Thyroid gland (tissue), 4 donors: Measurements from ENCODE around the gene NFAM1.

Source experiments
- POLR2A ChIP-seq, 2 donors: fragments of 450-650 bp; IDR thresholded peaks; one replicate each; pipeline ENCODE4 v1.6.1; 2017; ENCODE audit warnings: antibody characterized with exemption in 2 of 2, mild to moderate bottlenecking in 2 of 2, moderate library complexity in 1 of 2
- TF ChIP-seq, protein P1 (sequence below), 6 experiments: fragments of 200-600 bp in 3 of 6; fragments of 450-650 bp in 3 of 6; sonication (generic) in 3 of 6; IDR thresholded peaks; one replicate each; pipeline ENCODE4 v1.5.1; 2016 to 2019; ENCODE audit warnings: antibody characterized with exemption in 6 of 6, mild to moderate bottlenecking in 2 of 6, inconsistent platforms in 1 of 6, moderate library complexity in 1 of 6

DNA sequence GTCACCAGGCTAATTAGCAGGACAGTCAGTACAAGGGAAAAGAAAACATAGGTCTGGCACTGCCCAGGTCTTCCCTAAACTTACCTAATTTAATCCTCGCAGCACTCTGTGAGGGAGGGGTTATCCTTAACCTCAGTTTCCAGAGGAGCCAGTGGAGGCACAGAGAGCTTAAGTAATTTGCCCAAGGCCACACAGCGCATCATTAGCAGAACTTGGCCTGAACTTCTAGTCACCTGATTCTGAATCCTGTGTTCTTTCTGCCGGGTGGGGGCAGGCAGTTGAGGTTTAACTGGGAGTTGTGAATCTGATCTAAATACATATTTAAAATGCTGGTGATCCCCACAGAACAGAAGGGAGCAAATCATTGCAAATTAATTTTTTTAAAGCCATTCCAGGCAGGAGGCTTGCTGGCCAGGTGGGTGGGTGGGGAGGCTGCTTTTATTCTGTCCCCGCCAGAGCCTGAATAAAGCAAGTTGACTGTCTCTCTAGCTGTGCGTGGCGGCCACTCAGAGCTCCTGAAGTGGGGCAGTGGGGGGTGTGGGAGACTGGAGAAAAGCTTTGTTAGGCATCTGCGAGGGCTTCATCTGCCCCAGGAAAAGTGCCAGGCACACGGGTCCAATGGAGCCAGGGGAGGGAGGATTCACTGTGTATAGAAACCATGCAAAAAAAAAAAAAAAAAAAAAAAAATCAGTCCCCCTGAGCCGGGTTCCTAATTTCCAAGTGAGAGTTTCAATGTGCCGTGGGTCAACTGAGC lies 66.1 kb downstream of the NFAM1 start:
- TF ChIP-seq, protein P1, sequence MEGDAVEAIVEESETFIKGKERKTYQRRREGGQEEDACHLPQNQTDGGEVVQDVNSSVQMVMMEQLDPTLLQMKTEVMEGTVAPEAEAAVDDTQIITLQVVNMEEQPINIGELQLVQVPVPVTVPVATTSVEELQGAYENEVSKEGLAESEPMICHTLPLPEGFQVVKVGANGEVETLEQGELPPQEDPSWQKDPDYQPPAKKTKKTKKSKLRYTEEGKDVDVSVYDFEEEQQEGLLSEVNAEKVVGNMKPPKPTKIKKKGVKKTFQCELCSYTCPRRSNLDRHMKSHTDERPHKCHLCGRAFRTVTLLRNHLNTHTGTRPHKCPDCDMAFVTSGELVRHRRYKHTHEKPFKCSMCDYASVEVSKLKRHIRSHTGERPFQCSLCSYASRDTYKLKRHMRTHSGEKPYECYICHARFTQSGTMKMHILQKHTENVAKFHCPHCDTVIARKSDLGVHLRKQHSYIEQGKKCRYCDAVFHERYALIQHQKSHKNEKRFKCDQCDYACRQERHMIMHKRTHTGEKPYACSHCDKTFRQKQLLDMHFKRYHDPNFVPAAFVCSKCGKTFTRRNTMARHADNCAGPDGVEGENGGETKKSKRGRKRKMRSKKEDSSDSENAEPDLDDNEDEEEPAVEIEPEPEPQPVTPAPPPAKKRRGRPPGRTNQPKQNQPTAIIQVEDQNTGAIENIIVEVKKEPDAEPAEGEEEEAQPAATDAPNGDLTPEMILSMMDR (IDR thresholded peaks at IDR 0.05): no peak
- TF ChIP-seq POLR2A (IDR thresholded peaks at IDR 0.05): no peak
